Measurements from ENCODE around the gene COL24A1.
"Not testable (repeated sequence)": the region's sequence is repeated elsewhere in the genome, so short reads cannot be mapped to it uniquely, and the experiment has no call there.

The COL24A1 gene

GRCh38 chr1:86151427-86151826, 5.1 kb downstream of the COL24A1 start:
- no peak for DNase-seq

- DNase-seq = no peak
These were observed 6.0 kb downstream of the COL24A1 start for GRCh38 chr1:86150553-86151055.

GRCh38 chr1:86149591-86149990, 7.0 kb downstream of the COL24A1 start:
- DNase-seq = no peak

GRCh38 chr1:86147755-86148154, 8.8 kb downstream of the COL24A1 start:
- no peak for DNase-seq

GRCh38 chr1:86146566-86146965, 10.0 kb downstream of the COL24A1 start:
- no peak for DNase-seq

- DNase-seq = no peak
These were observed 16.2 kb downstream of the COL24A1 start for GRCh38 chr1:86140281-86140880.

GRCh38 chr1:86138746-86139145, 17.8 kb downstream of the COL24A1 start:
- DNase-seq = no peak

- no peak for DNase-seq
These were observed 19.1 kb downstream of the COL24A1 start for GRCh38 chr1:86137436-86137835.

- DNase-seq = no peak
These were observed 37.3 kb downstream of the COL24A1 start for GRCh38 chr1:86119214-86119764.

- DNase-seq = peak; percentile 1
These were observed 41.7 kb downstream of the COL24A1 start for GRCh38 chr1:86114816-86115400.

- DNase-seq = no peak
These were observed 42.3 kb downstream of the COL24A1 start for GRCh38 chr1:86114236-86114635.

GRCh38 chr1:86111590-86111989, 45.0 kb downstream of the COL24A1 start:
- not testable (repeated sequence) for DNase-seq

- DNase-seq = no peak
These were observed 46.0 kb downstream of the COL24A1 start for GRCh38 chr1:86110451-86111129.

GRCh38 chr1:86105533-86105866, 51.1 kb downstream of the COL24A1 start:
- DNase-seq = no peak

GRCh38 chr1:86104606-86105532, 51.7 kb downstream of the COL24A1 start:
- DNase-seq = peak; percentile 8

GRCh38 chr1:86101616-86102015, 55.0 kb downstream of the COL24A1 start:
- no peak for DNase-seq

- no peak for DNase-seq
These were observed 56.2 kb downstream of the COL24A1 start for GRCh38 chr1:86100401-86100800.

GRCh38 chr1:86089765-86090164, 66.8 kb downstream of the COL24A1 start:
- DNase-seq = no peak

- no peak for DNase-seq
These were observed 70.7 kb downstream of the COL24A1 start for GRCh38 chr1:86085741-86086409.

- no peak for DNase-seq
These were observed 71.6 kb downstream of the COL24A1 start for GRCh38 chr1:86084998-86085397.

- no peak for DNase-seq
These were observed 74.4 kb downstream of the COL24A1 start for GRCh38 chr1:86082183-86082582.

- not testable (repeated sequence) for DNase-seq
These were observed 84.1 kb downstream of the COL24A1 start for GRCh38 chr1:86072474-86072873.

Measured in eye (tissue), 1 donor.